ENCODE results near the gene MDH1.
A peak's percentile ranks its signal among the peaks of the same experiment; 100 is the strongest.
"Not testable (repeated sequence)": the region's sequence is repeated elsewhere in the genome, so short reads cannot be mapped to it uniquely, and the experiment has no call there.

The MDH1 gene

GRCh38 chr2:63588385-63589147 lies at the start of gene MDH1, which contains the start of gene WDPCP:
Gene MDH1, plus strand, starts transcription at chr2:63588963. Its CDS starts 81 bp downstream, at chr2:63589044.
Gene WDPCP, minus strand, starts transcription at chr2:63588477. Its CDS starts 206 bp downstream, at chr2:63588271.
- peak; percentile 92 to 95 (median 93) for DNase-seq

- no peak for DNase-seq
Observed at GRCh38 chr2:63539416-63540162, 49.2 kb upstream of the MDH1 start.

GRCh38 chr2:63544017-63544627 lies 44.6 kb upstream of the MDH1 start:
- no peak for DNase-seq

GRCh38 chr2:63545023-63545422 lies 43.7 kb upstream of the MDH1 start:
- no peak for DNase-seq

- DNase-seq: no peak
Observed at GRCh38 chr2:63553049-63553448, 35.7 kb upstream of the MDH1 start.

GRCh38 chr2:63555299-63555698 lies 33.5 kb upstream of the MDH1 start:
- DNase-seq: no peak

- no peak for DNase-seq
Observed at GRCh38 chr2:63555931-63556330, 32.8 kb upstream of the MDH1 start.

- not testable (repeated sequence) for DNase-seq
Observed at GRCh38 chr2:63557819-63558218, 30.9 kb upstream of the MDH1 start.

- not testable (repeated sequence) for DNase-seq
Observed at GRCh38 chr2:63558922-63559321, 29.8 kb upstream of the MDH1 start.

- no peak for DNase-seq
Observed at GRCh38 chr2:63562751-63563150, 26.0 kb upstream of the MDH1 start.

GRCh38 chr2:63569740-63570139 lies 19.0 kb upstream of the MDH1 start:
- no peak for DNase-seq

GRCh38 chr2:63571291-63571690 lies 17.5 kb upstream of the MDH1 start:
- no peak for DNase-seq

GRCh38 chr2:63572001-63572400 lies 16.8 kb upstream of the MDH1 start:
- no peak for DNase-seq

- not testable (repeated sequence) for DNase-seq
Observed at GRCh38 chr2:63573026-63573425, 15.7 kb upstream of the MDH1 start.

GRCh38 chr2:63573726-63574345 lies 14.9 kb upstream of the MDH1 start:
- DNase-seq: not testable (repeated sequence)

GRCh38 chr2:63576546-63576945 lies 12.2 kb upstream of the MDH1 start:
- no peak for DNase-seq

- DNase-seq: no peak
Observed at GRCh38 chr2:63578767-63579166, 10.0 kb upstream of the MDH1 start.

GRCh38 chr2:63580651-63581297 lies 8.0 kb upstream of the MDH1 start:
- DNase-seq: no peak

GRCh38 chr2:63581298-63581961 lies 7.3 kb upstream of the MDH1 start:
- no peak for DNase-seq

GRCh38 chr2:63582873-63583272 lies 5.9 kb upstream of the MDH1 start:
- no peak for DNase-seq

- no peak for DNase-seq
Observed at GRCh38 chr2:63587814-63588384, 864 bp upstream of the MDH1 start.

Data from activated naive CD4-positive, alpha-beta T cell (primary cell).